NOMO-1 treated with dmso at 0.1 percent for 144 hours (cell line): ENCODE data around the gene RNF220.
"Not testable (repeated sequence)": the region's sequence is repeated elsewhere in the genome, so short reads cannot be mapped to it uniquely, and the experiment has no call there.

Experiments
- DNase-seq: peaks from one replicate; lab custom pipeline; 2025; ENCODE audit not compliant: unreplicated experiment; lab: John Stamatoyannopoulos, UW

Gene RNF220

DNA sequence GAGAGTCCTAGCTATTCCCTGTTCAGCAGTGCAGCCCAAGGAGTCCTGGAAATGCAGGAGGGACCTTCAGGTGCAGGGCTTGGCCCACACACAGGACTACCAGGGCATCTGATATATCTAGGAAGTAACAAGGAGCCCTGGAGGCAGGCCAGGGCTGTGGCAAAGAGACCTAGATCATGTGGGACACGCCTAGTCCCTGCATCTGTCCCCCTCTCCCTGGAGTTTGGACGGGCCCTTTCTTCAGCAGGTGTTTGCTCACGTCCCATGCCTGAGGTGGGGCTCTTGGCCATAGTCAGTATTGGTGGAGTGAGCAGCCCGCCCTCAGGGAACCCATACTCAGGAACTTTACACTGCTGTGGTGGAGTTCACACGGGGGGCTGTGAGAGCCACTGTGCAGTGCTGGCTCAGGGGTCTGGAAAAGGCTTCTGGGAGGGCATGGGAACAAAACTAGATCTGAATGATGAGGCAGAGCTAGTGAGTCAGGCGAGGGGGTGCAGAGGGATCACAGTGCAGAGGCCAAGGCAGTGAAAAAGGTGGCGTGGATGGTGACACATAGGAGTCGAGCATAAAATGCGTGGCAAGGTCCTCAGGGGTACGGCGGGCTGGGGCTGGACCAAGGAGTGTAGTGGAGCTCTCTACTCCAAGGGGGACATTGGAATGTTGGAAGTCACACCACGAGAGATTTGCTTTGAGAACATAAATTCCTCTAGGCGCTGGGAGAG, 243.6 kb downstream of the RNF220 start:
- DNase-seq, result no peak

DNA sequence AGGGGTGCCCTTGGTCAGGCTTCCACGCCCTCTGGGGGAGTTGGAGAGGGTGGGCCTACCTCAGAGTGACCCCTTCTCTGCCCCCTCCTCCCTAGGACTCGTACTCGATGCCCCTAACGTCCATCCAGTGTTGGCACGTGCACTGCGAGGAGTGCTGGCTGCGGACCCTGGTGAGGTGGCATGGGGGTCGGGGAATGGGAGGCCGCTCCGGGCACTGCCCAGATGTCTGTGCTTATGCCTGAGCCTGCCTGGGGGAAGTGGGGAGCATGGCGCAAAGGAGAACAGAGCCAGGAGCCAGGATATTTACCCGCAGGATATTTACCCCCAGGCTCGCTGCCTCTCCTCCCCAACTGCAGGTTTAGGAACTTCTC, 244.7 kb downstream of the RNF220 start:
- DNase-seq, result no peak

DNA sequence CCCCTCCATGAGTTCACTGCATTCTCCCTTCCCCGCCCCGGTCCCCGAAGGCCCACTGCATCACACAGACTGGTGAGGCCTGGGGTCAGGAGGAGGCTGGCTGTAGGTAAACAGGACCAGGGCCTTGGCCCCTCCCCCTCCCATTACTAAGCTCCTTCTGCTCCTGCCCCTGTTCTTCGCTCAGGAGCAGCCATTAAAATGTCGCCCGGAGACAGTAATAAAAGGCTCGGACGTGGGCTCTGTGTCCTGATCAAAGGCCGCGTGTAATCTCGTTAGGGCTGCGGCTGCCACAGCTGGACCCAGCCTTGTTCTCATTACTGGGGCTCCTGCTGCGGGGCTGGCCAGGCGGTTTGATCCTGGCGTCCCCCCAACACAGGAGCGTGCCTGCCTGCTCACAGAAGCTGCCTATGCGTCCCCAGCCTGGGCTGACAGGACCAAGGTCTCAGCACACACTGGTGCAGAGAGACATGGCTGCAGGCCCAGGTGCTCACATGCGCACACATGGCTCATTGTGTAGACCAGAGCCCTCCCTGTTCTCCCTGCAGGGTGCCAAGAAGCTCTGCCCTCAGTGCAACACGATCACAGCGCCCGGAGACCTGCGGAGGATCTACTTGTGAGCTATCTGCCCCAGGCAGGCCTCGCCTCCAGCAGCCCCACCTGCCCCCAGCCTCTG, 245.2 kb downstream of the RNF220 start:
- no peak for DNase-seq

DNA sequence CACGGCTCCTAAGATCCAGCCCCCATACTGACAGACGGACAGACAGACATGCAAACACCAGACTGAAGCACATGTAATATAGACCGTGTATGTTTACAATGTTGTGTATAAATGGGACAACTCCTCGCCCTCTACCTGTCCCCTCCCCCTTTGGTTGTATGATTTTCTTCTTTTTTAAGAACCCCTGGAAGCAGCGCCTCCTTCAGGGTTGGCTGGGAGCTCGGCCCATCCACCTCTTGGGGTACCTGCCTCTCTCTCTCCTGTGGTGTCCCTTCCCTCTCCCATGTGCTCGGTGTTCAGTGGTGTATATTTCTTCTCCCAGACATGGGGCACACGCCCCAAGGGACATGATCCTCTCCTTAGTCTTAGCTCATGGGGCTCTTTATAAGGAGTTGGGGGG, 246.0 kb downstream of the RNF220 start:
- DNase-seq, result no peak

DNA sequence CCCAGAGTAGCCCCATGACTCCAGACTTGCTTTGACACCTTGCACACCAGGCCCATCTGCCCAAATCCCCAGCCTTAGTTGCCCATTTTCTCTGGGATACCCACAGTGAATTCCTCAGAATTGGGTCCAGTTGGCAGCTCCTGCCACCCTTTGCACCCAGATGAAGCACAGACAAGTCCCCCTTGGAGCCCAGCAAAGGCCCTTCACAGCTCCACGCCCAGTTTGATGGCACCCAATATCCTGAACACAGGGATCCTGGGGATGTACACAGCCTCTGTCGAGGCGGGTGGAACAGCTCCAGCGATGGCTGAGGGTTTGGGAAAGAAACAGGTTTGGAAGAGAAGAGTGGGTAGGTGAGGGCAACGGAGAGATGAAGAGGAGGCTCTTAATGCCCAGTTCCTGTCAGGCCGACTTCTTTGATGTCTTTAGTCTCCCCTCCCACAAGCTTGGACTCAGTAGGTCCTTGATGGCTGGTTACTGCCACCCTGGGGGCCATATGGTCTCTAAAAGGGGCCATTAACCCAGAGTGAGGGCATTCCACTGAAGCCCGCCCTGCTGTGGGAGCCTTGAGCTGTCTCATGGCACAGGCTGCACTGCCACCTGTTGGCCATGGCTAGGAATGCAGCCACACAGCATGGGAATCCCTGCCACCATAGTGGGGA, 247.5 kb downstream of the RNF220 start:
- DNase-seq, result peak; percentile 37

- DNase-seq, result no peak
Measured at GRCh38 chr1:44653107-44653964, 248.3 kb downstream of the RNF220 start.

DNA sequence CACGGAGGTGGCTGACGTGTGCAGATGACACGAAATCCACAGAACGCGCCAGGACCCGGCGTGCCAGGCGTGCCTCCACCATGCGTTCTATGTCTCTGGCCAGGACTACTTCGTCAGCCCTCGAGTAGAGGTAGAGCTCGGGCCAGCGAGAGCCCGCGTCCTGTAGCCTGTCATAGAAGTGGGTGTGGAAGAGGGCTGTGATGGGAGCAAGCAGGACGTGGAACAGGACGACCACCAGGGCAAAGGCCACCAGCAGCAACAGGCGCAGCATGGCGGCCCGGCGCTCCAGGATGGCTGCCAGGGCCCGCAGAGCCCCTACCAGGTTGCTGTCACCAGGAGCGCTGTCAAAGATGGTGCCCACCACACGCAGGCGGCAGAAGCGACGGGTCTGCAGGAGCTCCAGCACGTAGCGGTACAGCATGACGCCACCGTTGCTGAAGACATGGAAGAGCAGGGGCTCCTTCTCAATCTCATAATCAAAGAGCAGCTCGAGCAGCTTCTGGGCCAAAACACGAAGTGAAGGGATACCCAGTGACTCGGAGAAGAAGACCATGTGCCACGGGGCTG, 249.6 kb downstream of the RNF220 start:
- DNase-seq, result no peak

- no peak for DNase-seq
Measured at GRCh38 chr1:44655609-44656008, 250.6 kb downstream of the RNF220 start.

GRCh38 chr1:44659566-44659965, 254.5 kb downstream of the RNF220 start:
- no peak for DNase-seq

GRCh38 chr1:44660176-44660575, 255.1 kb downstream of the RNF220 start:
- DNase-seq, result no peak

GRCh38 chr1:44661781-44662682, 257.0 kb downstream of the RNF220 start:
- DNase-seq, result no peak

DNA sequence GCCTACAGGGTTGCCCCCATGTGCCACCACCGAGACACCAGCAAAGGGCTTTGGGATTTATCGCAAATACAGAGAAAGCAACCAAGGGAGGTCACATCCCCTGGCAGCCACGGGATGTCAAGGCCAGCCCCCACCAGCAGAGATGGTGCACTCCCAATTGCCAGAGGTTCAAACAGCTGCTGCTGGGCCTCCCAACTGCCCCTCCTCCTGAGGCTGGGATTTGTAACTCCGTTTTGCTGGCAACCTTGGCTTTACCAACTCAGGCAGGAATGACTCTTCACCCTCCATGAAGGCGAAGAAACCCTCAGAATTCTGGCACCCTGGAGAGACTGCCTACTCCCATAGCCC, 257.6 kb downstream of the RNF220 start:
- no peak for DNase-seq

- no peak for DNase-seq
Measured at GRCh38 chr1:44663417-44663816, 258.4 kb downstream of the RNF220 start.

DNA sequence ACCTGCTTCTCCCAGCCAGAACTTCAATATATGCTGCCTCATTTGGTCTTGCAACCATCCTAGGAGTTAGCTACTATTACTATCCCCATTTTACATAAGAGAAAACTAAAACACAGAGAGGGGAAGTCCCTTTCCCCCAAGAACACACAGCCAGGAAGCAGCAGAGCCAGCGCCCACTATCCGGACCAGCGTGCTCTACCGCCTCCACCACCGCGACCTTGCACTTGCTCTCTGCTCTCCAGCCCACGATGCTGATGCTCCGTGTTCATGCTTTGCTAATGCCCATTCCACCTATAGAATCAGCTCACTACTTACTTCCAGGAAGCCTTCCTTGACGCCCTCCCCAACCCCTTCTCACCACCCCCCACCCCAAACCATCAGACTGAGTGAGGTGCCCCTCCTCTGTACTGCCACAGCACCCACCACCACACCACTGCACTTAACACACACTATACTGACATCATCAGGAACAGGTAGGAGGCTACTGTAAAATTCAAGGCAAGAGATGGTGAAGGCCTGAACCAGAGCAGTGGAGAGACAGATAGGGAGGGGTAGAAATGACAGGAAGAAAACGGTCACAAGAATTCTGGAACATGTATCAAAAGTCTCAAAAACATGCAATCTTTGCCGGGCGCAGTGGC, 259.8 kb downstream of the RNF220 start:
- DNase-seq, result no peak

GRCh38 chr1:44666719-44667118, 261.7 kb downstream of the RNF220 start:
- DNase-seq, result not testable (repeated sequence)

GRCh38 chr1:44670751-44671640, 265.9 kb downstream of the RNF220 start:
- no peak for DNase-seq

DNA sequence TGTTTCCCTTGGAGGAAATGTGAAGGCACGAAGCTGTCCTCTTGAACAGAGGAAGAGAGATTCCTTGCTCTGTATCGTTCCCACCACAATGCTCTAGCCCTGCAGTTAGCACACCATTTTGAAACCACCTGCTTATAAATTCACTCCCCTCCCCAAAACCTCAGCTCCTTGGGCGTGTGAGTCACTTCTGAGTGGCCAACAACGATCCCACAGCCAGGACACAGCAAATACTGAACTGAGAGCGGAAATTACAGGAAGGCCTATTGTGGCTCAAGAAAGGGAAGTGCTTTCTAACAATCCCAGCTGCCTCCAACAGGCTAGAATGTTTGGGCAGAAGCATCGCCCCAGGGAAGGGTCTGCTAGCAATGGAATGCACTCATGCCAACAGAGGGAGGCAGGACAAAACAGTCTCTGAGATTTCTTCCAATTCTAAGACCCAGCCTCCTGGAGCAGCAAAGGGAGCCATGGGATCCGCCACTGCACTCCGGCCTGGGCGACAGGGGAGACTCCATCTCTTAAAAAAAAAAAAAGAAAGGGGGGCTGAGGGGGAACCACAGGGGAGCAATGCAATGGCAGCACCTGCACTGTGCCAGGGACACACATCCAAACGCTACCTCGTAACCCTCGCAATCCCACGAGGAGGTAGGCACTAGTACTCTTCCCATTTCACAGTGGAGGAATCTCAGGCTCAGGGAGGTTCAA, 267.4 kb downstream of the RNF220 start:
- DNase-seq, result peak; percentile 99
